Stimulated activated CD4-positive, alpha-beta T cell treated with anti-CD3 and anti-CD28 coated beads, Interleukin-12 subunit alpha, Interleukin-12 subunit beta, amount 100 ng/mL, for 24 hours (primary cell): ENCODE results near the gene DMD.
A peak's percentile ranks its signal among the peaks of the same experiment; 100 is the strongest.

ENCODE experiments used
- DNase-seq, 2 experiments: peaks; one replicate each; pipeline ENCODE4 v3.0.0-alpha.2; 2020; ENCODE audit warnings: low read depth in 2 of 2

Gene DMD

GRCh38 chrX:31117266-31117665 is 2094.1 kb downstream of the DMD start:
- no peak for DNase-seq

GRCh38 chrX:31115398-31115797 is 2096.0 kb downstream of the DMD start:
- no peak for DNase-seq

GRCh38 chrX:31114858-31115257 is 2096.5 kb downstream of the DMD start:
- DNase-seq: no peak

- no peak for DNase-seq
Observed at GRCh38 chrX:31112226-31112999, 2098.9 kb downstream of the DMD start.

- no peak for DNase-seq
Observed at GRCh38 chrX:31110657-31111056, 2100.7 kb downstream of the DMD start.

- DNase-seq: peak in 1 of 2 experiments; percentile 4
Observed at GRCh38 chrX:31099536-31100090, 2111.7 kb downstream of the DMD start.

GRCh38 chrX:31098079-31098478 is 2113.3 kb downstream of the DMD start:
- no peak for DNase-seq

GRCh38 chrX:31093639-31093975 is 2117.7 kb downstream of the DMD start:
- no peak for DNase-seq

- DNase-seq: no peak
Observed at GRCh38 chrX:31092970-31093638, 2118.2 kb downstream of the DMD start.

- DNase-seq: no peak
Observed at GRCh38 chrX:31092476-31092875, 2118.9 kb downstream of the DMD start.

GRCh38 chrX:31091819-31092218 is 2119.5 kb downstream of the DMD start:
- DNase-seq: no peak

GRCh38 chrX:31074522-31074921 is 2136.8 kb downstream of the DMD start:
- no peak for DNase-seq

GRCh38 chrX:31071725-31072124 is 2139.6 kb downstream of the DMD start, which contains the start of gene FTHL17:
FTHL17 (minus strand) TSS chrX:31072041; CDS start chrX:31071953, 88 bp downstream.
- no peak for DNase-seq

- DNase-seq: no peak
Observed at GRCh38 chrX:31071262-31071661, 2140.1 kb downstream of the DMD start.

- no peak for DNase-seq
Observed at GRCh38 chrX:31070057-31070468, 2141.3 kb downstream of the DMD start.
